Measurements from ENCODE around the gene GLRA1.

- no peak for TF ChIP-seq CTCF (conservative IDR thresholded peaks at IDR 0.05; ENCODE audit: low read depth, low read length)
- no peak for TF ChIP-seq EZH2 (IDR thresholded peaks at IDR 0.05; ENCODE audit: low read length, unreplicated experiment)
- no peak for TF ChIP-seq EZH2phosphoT487 (IDR thresholded peaks at IDR 0.05; ENCODE audit: borderline replicate concordance, low read length)
Observed at GRCh38 chr5:151822141-151822540, 102.5 kb downstream of the GLRA1 start.
